Measurements from ENCODE around the gene MRPL20. TPM values are rescaled to one million over a fixed set of nuclear protein-coding genes. Genes with fewer than 3 reads are reported as not detected.

MRPL20 gene
- total and polyA plus RNA-seq, 9 of the 15 experiments (the other 6 are each of a cell fraction or from before 2014, with no cell fraction given) = 180 to 671 (median 229) TPM

GRCh38 chr1:1435106-1435903 lies 28.2 kb upstream of the MRPL20 start, which contains the start of gene VWA1:
VWA1 (plus strand) TSS chr1:1435690; CDS start chr1:1435749, 59 bp downstream.
- TSS peak; percentile 67 for BruUV-seq (replicated peaks)
- Histone ChIP-seq H2AFZ (ENCODE audit: low read depth, low read length) (peak within 1 kb of the TSS; percentile 97), H3K4me3 (peak within 1 kb of the TSS; percentile 40), H3K27ac (ENCODE audit: extremely low read depth, low read depth, low read length) (peak within 1 kb of the TSS; percentile 41; the same call in 2 of the 3 replicates), H3K4me1 (replicated peaks in 1 of 2; ENCODE audit: control insufficient read depth in 2 of 2, insufficient read depth in 2 of 2, low read length in 2 of 2) (peaks cover 45 to 97% of the 10 kb centered on the region in 2 experiments), H3K4me2 (ENCODE audit: insufficient read depth, low read length) (peak within 1 kb of the TSS; percentile 85), H3K9me1 (ENCODE audit: control insufficient read depth, insufficient read depth, low read length) (no peaks in the 10 kb centered on the region), H3K9ac (ENCODE audit: insufficient read depth in 1 of 2, low read depth in 2 of 2, low read length in 2 of 2) (peak within 1 kb of the TSS; percentile 48 to 90; a peak in 3 of 4 replicates), H3K36me3 (ENCODE audit: control insufficient read depth, insufficient read depth, low read length) (no peaks in the 10 kb centered on the region), H3K27me3 (ENCODE audit: control insufficient read depth in 2 of 2, insufficient read depth in 2 of 2, low read length in 2 of 2) (no peaks in the 10 kb centered on the region), H4K20me1 (replicated peaks; ENCODE audit: control insufficient read depth, insufficient read depth, low read length) (no peaks in the 10 kb centered on the region), H3K9me3 (replicated peaks; ENCODE audit: control insufficient read depth, insufficient read depth, low read depth, low read length) (no peaks in the 10 kb centered on the region), H3K79me2 (ENCODE audit: control insufficient read depth, insufficient read depth, low read length) (no peaks in the 10 kb centered on the region; the same call in 2 of the 3 replicates)
- ChIA-PET CTCF (ENCODE audit: low intra/inter-chr PET ratio) (no interaction called here), POLR2A (no interaction called here)
- DNase-seq (ENCODE audit: extremely low read depth in 1 of 4, low spot score in 3 of 4) (peak; percentile 89 to 98 (median 98)), ATAC-seq (peak; percentile 87), FAIRE-seq (peak; percentile 81)
- in situ Hi-C loops (cut with MboI) = no loop called here
- intact Hi-C loops (cut with micrococcal nuclease) = no loop called here
- WGBS (ENCODE audit: insufficient coverage, low coverage, missing lambda C conversion rate) = 17% methylated on average over 41 of the region's 89 CpGs
- peak; percentile 30; the same call in 1 of the 2 replicates for TF ChIP-seq CREB1 (IDR thresholded peaks at IDR 0.05)
- 0 out of 2 replicates have a peak, but pooled peaks have one; percentile 16 for TF ChIP-seq CREB1 (CRISPR knock-in tag; IDR thresholded peaks at IDR 0.05)
- TF ChIP-seq, protein P1, sequence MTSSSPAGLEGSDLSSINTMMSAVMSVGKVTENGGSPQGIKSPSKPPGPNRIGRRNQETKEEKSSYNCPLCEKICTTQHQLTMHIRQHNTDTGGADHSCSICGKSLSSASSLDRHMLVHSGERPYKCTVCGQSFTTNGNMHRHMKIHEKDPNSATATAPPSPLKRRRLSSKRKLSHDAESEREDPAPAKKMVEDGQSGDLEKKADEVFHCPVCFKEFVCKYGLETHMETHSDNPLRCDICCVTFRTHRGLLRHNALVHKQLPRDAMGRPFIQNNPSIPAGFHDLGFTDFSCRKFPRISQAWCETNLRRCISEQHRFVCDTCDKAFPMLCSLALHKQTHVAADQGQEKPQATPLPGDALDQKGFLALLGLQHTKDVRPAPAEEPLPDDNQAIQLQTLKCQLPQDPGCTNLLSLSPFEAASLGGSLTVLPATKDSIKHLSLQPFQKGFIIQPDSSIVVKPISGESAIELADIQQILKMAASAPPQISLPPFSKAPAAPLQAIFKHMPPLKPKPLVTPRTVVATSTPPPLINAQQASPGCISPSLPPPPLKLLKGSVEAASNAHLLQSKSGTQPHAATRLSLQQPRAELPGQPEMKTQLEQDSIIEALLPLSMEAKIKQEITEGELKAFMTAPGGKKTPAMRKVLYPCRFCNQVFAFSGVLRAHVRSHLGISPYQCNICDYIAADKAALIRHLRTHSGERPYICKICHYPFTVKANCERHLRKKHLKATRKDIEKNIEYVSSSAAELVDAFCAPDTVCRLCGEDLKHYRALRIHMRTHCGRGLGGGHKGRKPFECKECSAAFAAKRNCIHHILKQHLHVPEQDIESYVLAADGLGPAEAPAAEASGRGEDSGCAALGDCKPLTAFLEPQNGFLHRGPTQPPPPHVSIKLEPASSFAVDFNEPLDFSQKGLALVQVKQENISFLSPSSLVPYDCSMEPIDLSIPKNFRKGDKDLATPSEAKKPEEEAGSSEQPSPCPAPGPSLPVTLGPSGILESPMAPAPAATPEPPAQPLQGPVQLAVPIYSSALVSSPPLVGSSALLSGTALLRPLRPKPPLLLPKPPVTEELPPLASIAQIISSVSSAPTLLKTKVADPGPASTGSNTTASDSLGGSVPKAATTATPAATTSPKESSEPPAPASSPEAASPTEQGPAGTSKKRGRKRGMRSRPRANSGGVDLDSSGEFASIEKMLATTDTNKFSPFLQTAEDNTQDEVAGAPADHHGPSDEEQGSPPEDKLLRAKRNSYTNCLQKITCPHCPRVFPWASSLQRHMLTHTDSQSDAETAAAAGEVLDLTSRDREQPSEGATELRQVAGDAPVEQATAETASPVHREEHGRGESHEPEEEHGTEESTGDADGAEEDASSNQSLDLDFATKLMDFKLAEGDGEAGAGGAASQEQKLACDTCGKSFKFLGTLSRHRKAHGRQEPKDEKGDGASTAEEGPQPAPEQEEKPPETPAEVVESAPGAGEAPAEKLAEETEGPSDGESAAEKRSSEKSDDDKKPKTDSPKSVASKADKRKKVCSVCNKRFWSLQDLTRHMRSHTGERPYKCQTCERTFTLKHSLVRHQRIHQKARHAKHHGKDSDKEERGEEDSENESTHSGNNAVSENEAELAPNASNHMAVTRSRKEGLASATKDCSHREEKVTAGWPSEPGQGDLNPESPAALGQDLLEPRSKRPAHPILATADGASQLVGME (CRISPR knock-in tag; IDR thresholded peaks at IDR 0.05) = 0 out of 2 replicates have a peak, but pooled peaks have one; percentile 20
- peak; percentile 70 for TF ChIP-seq ZBTB17 (CRISPR knock-in tag; IDR thresholded peaks at IDR 0.05)
- 0 out of 2 replicates have a peak, but pooled peaks have one; percentile 32 for TF ChIP-seq KDM2B (CRISPR knock-in tag; IDR thresholded peaks at IDR 0.05)
- no peak for TF ChIP-seq BACH1 (tag; IDR thresholded peaks at IDR 0.05)
- TF ChIP-seq ZNF592 (IDR thresholded peaks at IDR 0.05) = peak; percentile 68; the same call in 1 of the 2 replicates
- no peak for TF ChIP-seq KHSRP (IDR thresholded peaks at IDR 0.05)
- TF ChIP-seq MBD2 (IDR thresholded peaks at IDR 0.05; ENCODE audit: borderline replicate concordance, low read depth) = 0 out of 2 replicates have a peak, but pooled peaks have one; percentile 20
